ENCODE data around the gene KCNQ2.

Gene KCNQ2

DNA sequence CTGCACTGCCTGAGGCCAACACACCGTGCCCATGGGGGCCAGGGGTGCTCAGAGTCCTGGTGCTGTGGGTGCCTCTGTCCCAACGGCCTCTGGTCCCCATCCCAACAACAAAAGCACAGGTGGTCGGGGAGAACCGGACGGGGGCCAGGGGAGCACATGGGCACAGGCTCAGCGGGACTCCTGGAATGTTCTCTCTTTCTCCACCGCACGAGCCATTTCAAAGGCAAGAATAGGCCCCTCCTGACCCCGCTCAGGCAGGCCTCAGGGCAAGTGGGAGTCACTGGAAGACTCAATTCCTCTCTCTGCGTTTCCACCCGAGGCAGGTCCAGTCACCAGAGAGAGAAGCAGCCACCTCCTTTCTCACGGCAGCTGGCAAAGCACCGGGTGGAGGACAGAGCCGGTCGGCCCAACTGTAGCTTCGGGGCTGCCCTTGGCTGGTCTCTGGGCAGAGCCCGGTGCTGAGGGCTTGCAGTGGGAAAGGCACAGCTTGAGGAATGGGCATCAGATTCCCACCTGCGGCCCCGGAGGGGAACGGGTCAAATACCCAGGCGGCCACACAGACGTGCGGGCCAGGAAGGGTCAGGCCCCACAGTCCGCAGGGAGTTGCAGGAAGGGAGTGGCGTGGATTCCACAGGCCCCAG, 55.2 kb downstream of the KCNQ2 start:
- no peak for DNase-seq (ENCODE audit: low spot score)

DNA sequence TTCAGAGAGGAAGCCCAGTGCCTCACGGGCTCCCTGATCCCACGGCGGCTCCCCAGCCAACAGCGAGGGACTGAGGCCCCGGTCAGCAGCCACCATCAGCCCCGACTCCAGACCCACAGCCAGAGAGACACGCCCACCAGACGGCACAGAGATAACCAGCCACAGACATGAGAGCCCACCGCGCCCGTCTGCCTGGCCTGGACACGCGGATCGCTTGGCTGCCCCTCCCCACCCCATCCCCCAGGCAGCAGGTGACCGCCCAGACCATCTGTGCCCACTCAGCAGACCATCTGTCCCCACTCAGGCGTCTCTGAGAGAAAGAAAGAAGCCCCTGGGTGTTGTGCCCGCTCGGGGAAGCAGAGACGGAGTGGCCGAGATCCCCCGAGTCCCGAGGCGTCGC, 55.8 kb downstream of the KCNQ2 start:
- DNase-seq (ENCODE audit: low spot score): no peak

DNA sequence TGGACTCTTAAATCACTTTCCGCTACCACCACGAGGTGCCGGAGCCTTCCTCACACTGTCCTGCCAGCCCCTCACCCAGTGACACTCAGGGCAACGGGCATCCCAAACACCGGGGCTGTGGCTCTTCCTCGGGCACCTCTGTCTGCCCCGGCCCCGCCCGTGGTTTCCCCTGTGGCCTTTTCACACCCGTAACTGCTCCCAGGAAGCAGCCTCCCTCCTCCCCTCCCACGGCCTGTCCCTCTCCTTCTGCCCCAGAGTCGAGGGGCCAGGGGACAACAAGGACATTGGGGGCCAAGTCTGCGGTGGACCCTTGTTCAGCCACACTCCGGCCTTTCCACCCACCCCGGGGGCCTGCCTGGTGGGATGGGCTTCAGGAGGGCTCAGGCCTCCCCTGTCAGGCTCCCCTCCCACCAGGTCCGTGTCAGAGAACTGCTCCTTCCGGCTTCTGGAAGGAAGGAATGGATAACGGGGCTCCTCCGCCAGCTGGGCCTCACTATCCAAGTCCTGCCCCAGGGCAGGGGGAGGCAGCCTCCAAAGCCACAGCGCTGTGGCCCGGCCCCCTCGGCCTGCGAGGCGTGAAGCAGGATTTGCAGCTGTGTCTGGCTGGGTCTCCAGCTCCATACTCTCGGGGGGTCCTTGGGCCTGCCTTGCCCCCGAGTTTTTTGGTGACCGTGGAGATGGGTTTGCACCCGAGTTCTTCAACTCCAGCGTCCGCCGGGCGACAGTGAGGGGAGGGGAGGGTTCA, 56.6 kb downstream of the KCNQ2 start:
- DNase-seq (ENCODE audit: low spot score): no peak

DNA sequence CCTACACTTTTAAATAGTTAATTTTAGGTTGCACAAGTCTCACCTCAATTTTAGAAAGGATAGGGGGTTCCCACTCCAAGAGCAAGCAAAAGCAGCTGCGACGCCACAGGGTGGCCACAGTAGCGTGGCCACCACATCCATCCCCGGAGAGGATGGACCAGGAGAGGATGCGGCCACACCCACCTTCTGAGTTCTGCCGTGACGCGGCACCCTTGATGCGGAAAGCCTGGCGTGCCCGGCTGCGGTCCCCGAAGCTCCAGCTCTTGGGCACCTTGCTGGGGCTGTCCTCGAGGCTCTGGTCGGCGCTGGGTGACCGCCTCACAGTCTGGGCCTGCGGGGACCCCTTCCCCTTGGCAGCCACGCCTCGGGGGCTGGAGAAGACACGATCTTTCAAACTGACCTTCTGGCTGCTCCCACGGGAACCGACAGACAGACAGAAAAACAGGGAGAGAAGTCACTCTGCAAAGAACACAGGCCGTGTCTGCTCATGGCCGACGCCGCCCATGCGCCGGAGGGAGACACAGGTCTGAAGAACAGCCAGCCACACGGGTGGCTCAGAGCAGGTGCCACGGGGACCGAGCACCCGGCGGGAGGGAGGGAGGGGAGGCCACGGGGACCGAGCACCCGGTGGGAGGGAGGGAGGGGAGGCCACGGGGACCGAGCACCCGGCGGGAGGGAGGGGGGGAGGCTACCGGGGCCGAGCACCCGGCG, 57.6 kb downstream of the KCNQ2 start:
- no peak for DNase-seq (ENCODE audit: low spot score)

DNA sequence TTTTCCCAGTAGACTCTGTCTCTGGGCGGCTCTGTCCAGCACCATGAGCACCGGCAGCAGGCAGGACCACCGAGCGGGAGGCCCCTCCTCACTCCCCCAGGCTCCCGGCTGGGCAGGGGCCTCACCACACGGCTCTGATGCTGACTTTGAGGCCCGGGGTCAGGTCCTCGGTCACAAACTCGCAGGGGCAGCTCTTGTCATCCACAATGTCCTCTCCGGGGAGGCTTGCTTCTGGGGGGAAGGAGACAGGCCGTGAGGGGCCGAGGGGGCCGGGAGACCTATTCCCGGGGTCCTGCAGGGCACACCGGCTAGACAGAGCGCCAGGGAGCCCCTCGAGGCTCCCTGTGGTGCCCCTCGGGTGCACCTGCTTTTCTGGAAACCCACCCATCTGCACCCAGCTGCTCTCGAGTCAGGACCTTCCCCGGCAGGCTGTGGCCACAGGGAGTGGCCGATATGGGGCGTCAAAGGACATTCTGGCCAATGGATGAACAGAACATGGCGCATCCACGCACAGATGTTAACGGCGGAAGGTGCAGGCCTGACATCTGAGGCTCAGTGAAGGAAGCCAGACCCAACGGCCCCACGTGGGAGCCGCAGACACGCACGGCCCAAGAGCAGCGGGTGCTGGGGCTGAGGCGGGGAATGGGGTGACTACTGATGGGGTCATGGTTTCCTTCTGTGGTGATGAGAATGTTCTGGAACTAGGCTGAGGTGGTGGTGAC, 58.3 kb downstream of the KCNQ2 start:
- no peak for DNase-seq (ENCODE audit: low spot score)

DNA sequence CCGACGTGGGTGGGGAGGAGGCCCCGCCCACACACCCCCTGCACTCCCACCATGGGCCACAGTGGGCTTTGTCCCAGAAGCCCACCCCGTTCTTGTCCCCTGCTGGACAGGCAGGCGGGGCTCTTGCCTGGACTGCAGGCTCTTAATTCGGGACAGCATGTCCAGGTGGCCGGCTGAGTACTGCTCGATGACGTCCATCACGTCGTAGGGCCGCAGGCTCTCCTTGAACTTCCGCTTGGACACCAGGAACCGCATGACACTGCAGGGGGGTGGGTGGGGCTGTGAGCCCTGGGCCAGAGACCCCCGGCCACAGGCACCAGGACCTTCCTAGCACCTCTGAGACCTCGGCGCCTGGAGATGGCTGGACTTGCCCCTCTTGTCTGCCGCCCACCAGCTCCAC, 59.1 kb downstream of the KCNQ2 start:
- no peak for DNase-seq (ENCODE audit: low spot score)

DNA sequence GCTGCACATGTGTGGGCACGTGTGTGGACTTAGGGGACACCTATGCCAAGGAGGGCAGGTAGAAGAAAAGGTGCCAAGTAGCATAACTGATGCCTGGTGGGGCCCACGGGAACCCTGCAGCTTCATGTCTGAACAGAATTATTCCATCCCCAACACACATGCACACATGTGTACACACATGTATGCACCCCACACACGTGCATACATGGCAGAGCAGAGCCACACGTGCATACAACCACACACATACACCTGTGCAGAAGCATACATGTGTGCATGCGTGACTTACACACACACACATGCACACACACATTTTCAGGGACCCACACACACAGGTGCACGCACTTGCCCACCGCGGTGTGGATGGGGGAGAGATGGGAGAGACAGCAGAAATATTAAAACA, 59.6 kb downstream of the KCNQ2 start:
- no peak for DNase-seq (ENCODE audit: low spot score)

DNA sequence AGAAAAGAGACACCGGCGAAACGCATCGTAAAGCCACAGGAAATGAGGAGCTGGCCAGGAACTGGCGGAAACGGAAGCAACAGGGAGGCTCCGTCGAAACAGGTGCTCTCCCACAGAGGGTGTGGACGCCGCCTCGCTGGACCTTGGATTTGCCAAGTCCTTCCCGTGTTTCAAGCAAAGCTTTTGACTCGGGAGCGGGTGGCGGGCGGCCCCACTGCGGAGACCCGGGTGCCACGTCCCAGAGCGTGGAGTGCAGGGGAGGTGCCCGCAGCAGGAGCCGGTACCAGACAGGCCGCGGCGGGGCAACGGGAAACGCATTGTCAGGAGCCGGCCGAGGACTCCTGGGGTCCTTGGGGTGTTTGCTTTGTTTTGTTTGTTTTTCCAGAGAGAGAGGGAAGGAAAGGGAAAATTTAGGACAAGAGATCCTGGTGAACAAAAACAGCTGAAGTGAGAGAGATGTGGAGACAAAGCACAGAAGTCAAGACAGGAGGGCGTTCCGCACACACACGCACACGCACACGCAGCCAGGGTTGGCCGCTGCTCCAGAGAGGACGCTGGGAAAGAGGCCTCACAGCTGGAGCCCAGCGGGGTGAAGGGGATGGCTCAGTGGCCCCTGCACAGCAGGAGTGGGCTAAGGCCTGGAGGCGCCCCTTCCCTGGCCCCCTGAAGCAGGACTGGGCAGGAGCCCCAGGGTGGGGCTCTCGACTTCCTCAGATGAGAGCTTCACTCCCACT, 60.4 kb downstream of the KCNQ2 start:
- no peak for DNase-seq (ENCODE audit: low spot score)

DNA sequence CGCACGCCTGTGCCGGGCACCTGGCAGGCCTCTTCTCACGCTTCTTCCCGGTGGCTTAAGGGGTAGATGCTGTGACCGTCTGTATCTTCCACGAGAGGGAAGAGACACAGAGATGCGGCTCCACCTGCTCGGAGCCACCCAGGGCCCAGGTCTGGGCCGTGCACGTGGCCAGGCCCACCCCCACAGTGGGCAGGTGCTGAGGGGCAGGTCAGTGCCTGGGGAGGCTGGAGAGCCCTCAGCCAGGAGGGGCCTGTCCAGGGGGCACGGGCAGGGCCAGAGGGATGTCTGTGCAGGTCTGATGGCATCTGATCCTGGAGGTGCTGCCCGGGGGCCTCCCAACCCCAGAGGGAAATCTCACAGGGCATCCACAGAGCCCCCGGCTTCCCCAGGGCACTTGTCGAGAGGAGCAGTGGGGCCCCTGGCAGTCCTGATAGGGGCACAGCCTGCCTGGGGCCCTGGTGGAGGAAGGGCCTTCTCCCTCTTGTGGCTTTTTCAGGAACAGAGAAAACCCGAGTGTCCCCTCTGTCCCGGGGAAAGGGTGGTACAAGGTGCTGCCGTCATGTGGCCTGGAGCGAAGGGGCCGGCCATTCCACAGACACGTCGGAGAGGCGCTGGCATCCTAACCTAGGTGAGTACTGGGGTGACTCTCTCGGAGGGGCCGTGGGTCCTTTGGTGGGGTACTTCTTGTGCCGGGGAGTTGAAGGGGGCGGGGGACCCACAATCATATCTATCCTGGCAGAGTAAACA, 61.1 kb downstream of the KCNQ2 start:
- no peak for DNase-seq (ENCODE audit: low spot score)

DNA sequence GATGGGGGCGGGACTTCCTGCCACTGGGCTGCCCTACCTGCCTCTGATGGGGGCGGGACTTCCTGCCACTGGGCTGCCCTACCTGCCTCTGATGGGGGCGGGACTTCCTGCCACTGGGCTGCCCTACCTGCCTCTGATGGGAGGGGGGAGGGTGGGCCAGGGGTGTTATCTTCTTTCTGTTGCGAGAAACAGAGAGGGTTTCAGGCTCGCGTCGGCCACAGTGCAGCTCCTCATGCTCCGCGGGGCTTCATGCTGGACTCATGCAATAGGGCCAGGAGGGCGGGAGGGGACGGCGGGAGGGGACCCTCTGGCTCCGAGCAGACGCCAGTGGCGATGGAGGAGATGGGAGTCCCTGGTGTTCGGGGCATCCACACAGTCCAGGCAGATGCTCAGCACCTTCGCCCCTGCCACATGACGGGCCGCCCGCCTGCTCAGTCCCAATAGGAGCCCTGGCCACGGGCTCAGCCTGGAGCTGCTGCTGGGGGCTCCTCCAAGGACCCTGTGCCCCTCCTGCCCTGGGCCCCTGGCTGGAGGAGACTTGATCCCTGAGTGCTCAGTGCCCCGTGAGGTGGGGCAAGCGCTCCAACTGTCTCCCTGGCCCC, 62.5 kb downstream of the KCNQ2 start:
- DNase-seq (ENCODE audit: low spot score): no peak

DNA sequence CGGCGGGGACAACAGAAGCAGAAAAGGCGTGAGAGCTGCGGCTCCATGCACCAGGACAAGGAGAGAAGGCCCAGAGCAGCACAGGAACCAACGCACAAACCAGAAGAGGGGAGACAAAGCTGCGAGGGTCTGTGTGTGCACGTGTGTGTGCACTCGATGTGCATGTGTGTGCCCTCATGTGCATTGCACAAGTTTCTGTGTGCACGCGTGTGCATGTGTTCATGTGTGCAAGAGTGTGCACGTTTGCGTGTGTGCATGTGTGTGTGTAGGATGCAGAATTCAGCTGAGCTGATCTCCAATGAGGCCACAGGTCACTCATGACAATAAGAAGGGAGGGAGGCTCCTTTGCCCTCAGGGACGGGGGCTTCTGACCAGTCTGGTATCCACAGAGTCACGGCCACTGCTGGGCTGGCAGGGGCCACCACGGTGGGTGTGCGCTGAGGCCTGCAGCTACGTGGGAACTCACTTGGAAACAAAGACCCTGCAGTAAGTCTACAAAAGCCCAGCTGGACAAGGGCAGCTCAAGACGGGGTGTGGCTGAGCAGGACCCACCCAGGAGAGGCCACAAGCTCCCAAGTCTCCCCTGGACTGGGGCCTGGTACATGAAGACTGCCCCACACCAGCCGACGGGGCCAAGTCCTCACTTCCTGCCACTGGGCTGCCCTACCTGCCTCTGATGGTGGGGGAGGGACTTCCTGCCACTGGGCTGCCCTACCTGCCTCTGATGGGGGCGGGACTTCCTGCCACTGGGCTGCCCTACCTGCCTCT, 63.2 kb downstream of the KCNQ2 start:
- DNase-seq (ENCODE audit: low spot score): no peak

DNA sequence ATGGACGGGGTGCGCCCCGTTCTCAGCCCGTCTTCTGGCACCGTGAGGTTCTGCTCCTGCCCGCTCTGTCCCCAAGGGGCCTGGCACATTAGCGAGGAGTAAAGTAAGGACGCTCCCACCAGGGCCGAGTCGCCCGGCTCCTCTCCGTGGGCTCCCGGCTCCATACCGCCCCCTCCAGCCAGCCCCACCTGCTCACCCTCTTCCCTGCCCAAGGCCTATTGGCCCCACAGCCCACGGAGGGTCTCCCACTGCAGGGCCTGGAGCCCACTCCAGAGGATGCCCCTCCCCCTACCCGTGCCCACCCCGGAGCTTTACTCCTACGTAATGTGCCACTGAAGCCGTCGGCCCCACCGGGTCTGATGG, 63.8 kb downstream of the KCNQ2 start:
- no peak for DNase-seq (ENCODE audit: low spot score)

DNA sequence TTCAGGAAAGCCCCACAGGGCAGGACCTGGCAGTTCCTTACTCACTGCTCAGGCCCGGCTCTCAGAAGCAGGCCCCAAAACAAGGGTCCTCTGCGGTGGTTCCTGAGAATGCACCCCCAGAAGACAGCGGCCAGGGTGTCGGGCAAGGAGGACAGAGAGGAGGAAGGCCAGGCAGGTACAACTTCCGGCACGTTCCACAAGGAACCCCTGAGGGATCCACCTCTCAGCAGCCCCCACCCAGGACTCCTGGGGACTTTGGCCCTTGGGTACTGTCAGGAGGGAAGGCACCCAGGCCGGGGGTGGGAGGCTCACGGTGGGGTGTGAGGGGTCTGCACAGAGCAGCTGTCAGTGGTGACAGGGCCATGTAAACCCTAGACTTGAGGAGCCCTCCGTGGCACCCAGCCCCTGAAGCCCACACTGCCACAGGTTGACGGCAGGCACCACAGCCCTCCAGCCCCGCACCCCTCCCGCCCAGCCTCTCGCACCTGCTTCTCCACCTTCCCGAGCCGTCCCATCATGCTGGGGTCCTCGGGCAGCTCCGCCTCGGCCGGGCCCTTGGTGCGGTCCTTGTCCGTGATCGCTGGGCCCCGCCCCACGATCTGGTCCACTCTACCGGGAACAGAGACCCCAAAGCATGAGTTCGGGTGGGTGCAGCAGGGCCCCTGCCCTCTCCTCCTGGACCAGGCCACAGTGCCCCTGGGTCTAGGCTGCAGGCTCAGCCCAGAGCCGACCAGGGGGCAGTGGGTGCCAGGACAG, 64.3 kb downstream of the KCNQ2 start:
- no peak for DNase-seq (ENCODE audit: low spot score)

DNA sequence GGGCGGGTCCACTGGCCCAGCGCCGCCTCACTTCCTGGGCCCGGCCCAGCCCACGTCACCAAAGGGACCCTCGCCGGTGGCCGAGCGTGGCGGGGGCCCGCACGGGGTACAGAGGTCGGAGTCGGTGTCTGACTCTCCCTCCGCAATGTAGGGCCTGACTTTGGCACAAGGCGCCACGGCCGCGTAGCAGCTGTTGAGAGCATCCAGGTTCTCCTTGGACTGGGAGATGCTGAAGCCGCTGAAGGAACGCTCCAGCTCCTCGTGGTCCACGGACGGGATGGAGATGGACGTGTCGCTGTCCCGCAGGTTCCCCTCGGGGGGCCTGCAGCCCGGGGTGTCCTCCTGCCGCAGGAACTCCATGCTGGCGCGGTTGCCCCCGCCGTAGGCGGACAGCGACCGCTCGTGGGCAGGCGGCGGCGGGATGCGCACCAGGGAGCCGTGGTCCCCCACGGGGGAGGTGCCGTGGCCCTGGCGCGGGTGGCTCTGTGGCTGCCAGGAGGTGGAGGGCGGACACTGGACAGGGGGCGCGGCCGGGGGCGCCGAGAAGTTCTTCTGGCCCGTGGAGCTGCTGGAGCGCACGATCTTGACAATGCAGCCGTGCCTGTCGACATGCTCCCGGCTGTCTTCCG, 65.7 kb downstream of the KCNQ2 start:
- DNase-seq (ENCODE audit: low spot score): no peak

DNA sequence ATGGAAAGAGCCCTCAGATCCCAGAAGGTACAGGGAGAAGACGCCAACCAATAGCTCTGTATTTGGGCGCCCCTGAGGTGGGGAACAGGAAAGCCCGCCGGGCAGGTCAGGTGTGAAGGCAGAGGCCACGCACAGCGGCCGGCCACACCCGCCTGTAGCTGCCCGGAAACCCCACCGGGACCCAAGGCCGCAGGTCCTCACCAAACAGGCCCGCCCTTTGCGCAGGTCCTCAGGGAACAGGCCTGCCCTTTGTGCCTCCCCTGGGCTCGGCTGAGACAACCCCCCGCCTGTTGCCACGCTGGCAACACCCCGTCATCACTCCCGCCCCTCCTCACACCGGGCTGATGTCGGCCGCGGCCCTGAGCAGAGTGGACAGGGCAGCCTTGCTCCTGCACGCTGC, 66.4 kb downstream of the KCNQ2 start:
- no peak for DNase-seq (ENCODE audit: low spot score)

DNA sequence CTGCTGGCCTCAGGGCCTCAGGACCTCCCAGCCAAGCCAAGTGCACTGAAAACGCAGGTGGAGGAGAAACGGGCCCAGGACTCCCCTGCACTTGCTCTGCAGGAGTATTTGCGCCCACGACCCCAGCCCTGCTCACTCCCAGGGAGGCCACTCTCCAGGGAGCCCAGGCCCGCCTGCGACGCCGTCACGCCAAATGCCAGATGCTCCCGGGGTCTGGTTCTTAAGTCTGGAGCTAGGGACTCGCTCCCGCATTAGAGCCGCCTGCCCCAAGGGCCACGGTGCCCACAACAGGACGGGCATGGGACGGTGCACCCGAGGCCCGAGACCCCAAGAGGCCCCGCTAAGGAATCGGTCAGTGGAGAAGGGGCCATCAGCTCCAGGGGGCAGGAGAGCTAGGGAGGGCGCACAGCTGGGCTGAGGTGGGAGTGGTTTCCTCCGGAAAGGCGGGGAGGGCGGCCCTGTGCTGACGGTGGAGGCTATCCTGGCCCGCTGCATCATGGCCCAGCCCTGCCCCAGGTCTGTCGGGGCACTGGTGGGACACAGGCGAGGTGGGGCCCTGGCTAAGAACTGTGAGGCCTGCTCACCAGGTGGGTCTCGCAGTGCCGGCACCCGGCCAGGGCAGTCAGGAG, 67.2 kb downstream of the KCNQ2 start:
- no peak for DNase-seq (ENCODE audit: low spot score)

DNA sequence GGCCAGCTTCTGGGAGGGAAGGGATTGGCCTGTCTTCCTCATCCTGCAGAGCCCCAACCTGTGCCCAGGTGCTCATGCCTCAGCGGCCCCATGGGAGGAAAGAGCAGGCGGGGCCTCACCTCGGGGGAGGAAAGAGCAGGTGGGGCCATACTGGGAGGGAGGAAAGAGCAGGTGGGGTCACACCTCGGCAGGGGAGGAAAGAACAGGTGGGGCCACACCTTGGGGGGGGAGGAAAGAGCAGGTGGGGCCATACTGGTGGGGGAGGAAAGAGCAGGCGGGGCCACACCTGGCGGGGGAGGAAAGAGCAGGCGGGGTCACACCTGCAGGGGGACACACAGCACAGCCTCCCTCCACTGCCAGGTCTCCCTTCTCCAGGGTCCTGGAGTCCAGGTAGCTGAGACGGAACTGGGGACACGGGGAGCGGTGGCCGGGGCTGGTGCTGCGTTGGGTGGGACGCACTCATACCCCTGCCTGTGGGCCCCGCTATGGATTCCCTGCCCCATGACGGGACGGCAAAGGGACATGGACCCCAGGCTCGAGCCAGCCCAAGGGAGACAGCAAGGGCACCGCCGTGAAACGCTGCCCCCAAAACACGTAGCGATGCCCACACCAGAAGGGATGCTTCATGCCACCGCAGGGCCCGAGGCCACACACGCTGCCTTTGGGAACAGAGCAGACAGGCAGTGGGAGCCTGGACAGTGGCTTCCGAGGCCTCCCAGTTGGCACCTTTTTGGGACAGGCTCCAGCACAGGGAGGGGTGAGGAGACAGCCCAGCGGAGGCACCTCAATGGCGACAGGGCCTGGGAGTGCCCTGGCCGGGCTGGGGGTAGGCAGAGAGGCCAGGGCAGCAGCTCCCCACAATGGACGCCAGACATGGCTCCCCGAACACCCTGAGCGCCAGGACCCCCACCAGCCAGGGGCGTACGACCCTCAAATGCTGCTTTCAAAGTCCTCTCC, 68.0 kb downstream of the KCNQ2 start:
- DNase-seq (ENCODE audit: low spot score): no peak
